Measurements from ENCODE around the gene BANP. TPM values are rescaled to one million over a fixed set of nuclear protein-coding genes. Genes with fewer than 3 reads are reported as not detected.

The BANP gene
- total RNA-seq, 1 donor: 25.9 TPM

GRCh38 chr16:88002211-88002610 lies 51.0 kb downstream of the BANP start:
- no peak for DNase-seq (ENCODE audit: low read depth)
- TF ChIP-seq, protein P1, sequence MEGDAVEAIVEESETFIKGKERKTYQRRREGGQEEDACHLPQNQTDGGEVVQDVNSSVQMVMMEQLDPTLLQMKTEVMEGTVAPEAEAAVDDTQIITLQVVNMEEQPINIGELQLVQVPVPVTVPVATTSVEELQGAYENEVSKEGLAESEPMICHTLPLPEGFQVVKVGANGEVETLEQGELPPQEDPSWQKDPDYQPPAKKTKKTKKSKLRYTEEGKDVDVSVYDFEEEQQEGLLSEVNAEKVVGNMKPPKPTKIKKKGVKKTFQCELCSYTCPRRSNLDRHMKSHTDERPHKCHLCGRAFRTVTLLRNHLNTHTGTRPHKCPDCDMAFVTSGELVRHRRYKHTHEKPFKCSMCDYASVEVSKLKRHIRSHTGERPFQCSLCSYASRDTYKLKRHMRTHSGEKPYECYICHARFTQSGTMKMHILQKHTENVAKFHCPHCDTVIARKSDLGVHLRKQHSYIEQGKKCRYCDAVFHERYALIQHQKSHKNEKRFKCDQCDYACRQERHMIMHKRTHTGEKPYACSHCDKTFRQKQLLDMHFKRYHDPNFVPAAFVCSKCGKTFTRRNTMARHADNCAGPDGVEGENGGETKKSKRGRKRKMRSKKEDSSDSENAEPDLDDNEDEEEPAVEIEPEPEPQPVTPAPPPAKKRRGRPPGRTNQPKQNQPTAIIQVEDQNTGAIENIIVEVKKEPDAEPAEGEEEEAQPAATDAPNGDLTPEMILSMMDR (IDR thresholded peaks at IDR 0.05; ENCODE audit: insufficient read depth, low read depth, low read length): no peak
- H3K4me3 ChIP-seq (ENCODE audit: low read depth, low read length): no peak overlapping the region

DNA sequence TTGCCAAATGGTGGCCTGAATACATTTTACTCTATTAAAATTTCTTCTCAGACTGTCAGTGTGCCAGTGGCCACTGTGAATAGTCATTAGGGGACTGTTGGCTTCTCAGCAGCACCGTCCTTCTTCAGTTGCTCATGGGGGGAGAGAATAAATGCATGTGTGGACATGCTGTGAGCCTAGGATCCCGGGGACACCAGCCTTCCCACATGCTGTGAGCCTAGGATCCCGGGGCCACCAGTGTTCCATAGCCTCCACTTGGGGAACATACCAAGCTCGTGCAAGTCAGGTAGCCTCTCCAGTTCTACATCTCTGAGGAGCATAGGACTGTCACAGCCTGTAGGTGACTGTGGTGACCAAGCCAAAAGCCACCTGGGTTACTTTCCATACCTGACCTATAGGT lies 51.5 kb downstream of the BANP start:
- TF ChIP-seq, protein P1 (IDR thresholded peaks at IDR 0.05; ENCODE audit: insufficient read depth, low read depth, low read length): no peak
- no peak for DNase-seq (ENCODE audit: low read depth)
- H3K4me3 ChIP-seq (ENCODE audit: low read depth, low read length): no peak overlapping the region

GRCh38 chr16:88003316-88003715 lies 52.1 kb downstream of the BANP start:
- TF ChIP-seq, protein P1 (IDR thresholded peaks at IDR 0.05; ENCODE audit: insufficient read depth, low read depth, low read length): no peak

DNA sequence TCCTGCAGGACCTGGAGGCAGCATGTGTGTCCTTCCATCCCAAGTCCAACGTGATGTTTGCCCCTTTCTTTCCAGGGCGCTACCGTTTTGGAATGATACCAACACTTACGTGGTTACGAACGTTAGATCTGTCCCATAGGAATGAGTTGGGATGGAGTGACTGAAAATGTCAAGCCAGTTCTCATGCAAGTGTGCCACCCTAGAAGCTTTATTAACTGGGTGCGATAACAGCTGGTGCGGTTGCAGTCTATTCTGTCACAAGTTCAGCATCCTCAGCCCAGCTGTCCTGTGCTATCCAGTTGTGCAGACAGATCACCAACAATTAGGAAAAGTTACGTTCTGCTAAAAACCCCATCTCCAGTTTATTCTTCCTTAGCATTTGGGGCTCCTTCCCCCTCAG lies 52.5 kb downstream of the BANP start:
- TF ChIP-seq, protein P1 (IDR thresholded peaks at IDR 0.05; ENCODE audit: insufficient read depth, low read depth, low read length): no peak
- no peak overlapping the region for H3K4me3 ChIP-seq (ENCODE audit: low read depth, low read length)
- no peak for DNase-seq (ENCODE audit: low read depth)

More at GRCh38 chr16:88003316-88003715, 52.1 kb downstream of the BANP start:
- DNase-seq (ENCODE audit: low read depth): no peak
- H3K4me3 ChIP-seq (ENCODE audit: low read depth, low read length): no peak overlapping the region

DNA sequence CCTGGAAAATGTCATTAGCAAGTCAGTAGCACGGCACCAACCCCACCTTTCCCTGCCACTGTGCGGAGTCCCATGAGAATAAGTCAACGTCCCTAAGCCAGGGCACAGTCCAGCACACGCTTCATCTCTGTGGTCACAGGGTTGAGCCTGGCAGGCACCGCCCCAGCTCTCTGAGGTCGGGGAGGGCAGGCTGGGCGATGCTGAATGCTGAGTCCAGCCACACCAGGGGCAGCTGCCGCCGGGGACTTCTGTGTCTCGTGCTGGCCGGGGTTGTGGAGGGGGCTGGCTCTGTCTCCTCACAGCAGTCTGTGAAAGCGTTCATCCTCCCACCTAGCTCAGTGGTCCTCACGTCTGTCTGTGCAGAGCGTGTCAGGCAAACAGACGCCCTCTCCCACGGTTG lies 53.2 kb downstream of the BANP start:
- TF ChIP-seq, protein P1 (IDR thresholded peaks at IDR 0.05; ENCODE audit: insufficient read depth, low read depth, low read length): no peak
- no peak overlapping the region for H3K4me3 ChIP-seq (ENCODE audit: low read depth, low read length)
- no peak for DNase-seq (ENCODE audit: low read depth)

DNA sequence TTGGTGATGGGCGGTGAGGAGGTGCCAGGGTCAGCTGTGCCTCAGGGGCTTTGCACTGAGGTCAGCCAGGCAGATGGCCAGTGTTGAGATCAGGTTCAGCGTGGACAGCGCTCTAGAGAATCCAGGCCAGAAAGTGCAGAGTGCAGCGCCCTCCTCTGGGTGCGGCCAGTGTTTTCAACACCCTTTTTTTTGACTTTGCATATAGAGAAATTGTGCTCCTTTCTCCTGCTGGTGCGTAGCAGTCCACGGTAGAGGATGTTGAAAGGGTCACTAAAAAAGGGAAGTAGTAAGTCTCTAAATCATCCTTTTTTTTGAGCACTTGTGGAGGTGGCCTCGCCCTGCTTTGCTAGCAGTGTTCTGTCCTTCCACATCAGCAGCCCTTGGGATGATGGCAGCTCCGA lies 53.9 kb downstream of the BANP start:
- no peak for DNase-seq (ENCODE audit: low read depth)
- H3K4me3 ChIP-seq (ENCODE audit: low read depth, low read length): no peak overlapping the region
- TF ChIP-seq, protein P1 (IDR thresholded peaks at IDR 0.05; ENCODE audit: insufficient read depth, low read depth, low read length): peak; percentile 40

DNA sequence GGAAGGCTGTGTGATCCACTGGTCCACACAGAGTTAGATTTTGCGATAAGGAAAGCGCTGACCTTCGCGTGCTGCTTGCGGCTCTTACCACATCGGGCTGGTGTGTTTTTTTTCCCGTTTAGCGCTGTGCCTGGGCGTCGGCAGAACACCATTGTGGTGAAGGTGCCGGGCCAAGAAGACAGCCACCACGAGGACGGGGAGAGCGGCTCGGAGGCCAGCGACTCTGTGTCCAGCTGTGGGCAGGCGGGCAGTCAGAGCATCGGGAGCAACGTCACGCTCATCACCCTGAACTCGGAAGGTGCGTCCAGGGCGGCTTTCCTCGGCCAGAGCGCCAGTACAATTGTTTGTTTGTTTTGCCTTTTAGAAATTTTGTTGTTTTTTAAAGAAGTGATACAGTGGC lies 54.7 kb downstream of the BANP start:
- no peak overlapping the region for H3K4me3 ChIP-seq (ENCODE audit: low read depth, low read length)
- TF ChIP-seq, protein P1 (IDR thresholded peaks at IDR 0.05; ENCODE audit: insufficient read depth, low read depth, low read length): no peak
- no peak for DNase-seq (ENCODE audit: low read depth)
